Ovary (tissue), 9 donors: ENCODE measurements around the gene ANXA5. TPM values are rescaled to one million over a fixed set of nuclear protein-coding genes. Genes with fewer than 3 reads are reported as not detected.

Experiments used
- DNase-seq, 5 donors: peaks; one replicate each; pipeline ENCODE4 v3.0.0-alpha.2; 2019 to 2020
- H3K27ac ChIP-seq, 2 donors: fragments of 200-600 bp; one replicate each; pipeline versions ENCODE4 v1.5.1 to v1.8.0; 2019 to 2022
- H3K27me3 ChIP-seq: fragments of 200-600 bp; one replicate; pipeline ENCODE4 v1.8.0; 2022
- H3K36me3 ChIP-seq: fragments of 200-600 bp; sonication (generic); one replicate; pipeline ENCODE4 v1.5.1; 2019
- H3K4me1 ChIP-seq: one replicate; pipeline ENCODE4 v1.8.1; 2013; ENCODE audit warnings: mild to moderate bottlenecking, moderate library complexity; ENCODE audit not compliant: insufficient read depth
- H3K4me3 ChIP-seq: fragments of 200-600 bp; sonication (generic); one replicate; pipeline ENCODE4 v1.5.1; 2017
- H3K9me3 ChIP-seq, 2 donors: fragments of 200-600 bp in 1 of 2; sonication (generic) in 1 of 2; one replicate each; pipeline versions ENCODE4 v1.5.1 to v1.8.1; 2013 to 2019; ENCODE audit warnings: mild to moderate bottlenecking in 1 of 2, moderate library complexity in 1 of 2
- CTCF ChIP-seq, 3 donors: fragments of 450-650 bp in 2 of 3; fragments of 200-600 bp in 1 of 3; IDR thresholded peaks; one replicate each; pipeline versions ENCODE4 v1.5.1 to v1.8.0; 2016 to 2022; ENCODE audit warnings: antibody characterized with exemption in 3 of 3, mild to moderate bottlenecking in 1 of 3
- EP300 ChIP-seq: sonication (generic); formaldehyde crosslinking; IDR thresholded peaks from one replicate; pipeline ENCODE4 v1.6.1; 2017; ENCODE audit warnings: antibody characterized with exemption
- POLR2A ChIP-seq: fragments of 450-650 bp; IDR thresholded peaks from one replicate; pipeline ENCODE4 v1.6.1; 2017; ENCODE audit warnings: antibody characterized with exemption, mild to moderate bottlenecking, moderate library complexity
- WGBS, 3 donors: extraction: QIAGEN DNeasy Blood & Tissue Kit in 1 of 3; methylation state at CpG; one replicate each; pipeline versions ENCODE4 v1.1.5 to v1.1.7; 2013 to 2017; 5-methylcytosine and 5-hydroxymethylcytosine counted together
- intact Hi-C, 4 donors: fragments of 100-400 bp; cut with DNase I; formaldehyde crosslinking; loops; one replicate each; pipeline versions ENCODE4 v1.11.0 to v1.15.1; 2022 to 2023
- polyA plus RNA-seq, 2 donors: library from polyadenylated mRNA; stranded (reverse); fragments of 200-250 nt in 1 of 2; fragments of 350-450 nt in 1 of 2; fragmentation: Illumina TruSeq in 1 of 2; extraction: RNeasy Lipid Tissue Mini Kit (QIAGEN cat#74804) in 1 of 2; gene quantifications; one replicate each; pipeline ENCODE4 v1.2.3, GENCODE V29; 2013 to 2014
- total RNA-seq, 7 donors: library from RNA; depleted of rRNA in 2 of 7; stranded (reverse); fragments of >200 nt in 2 of 7; fragmentation: NEBNext Ultra II Directional in 3 of 7; extraction: Animal tissue kit (Norgen Biotek cat#: 25700) in 3 of 7; gene quantifications; one replicate each; pipeline versions ENCODE4 v1.1.0 to v1.2.4, GENCODE V29; 2016 to 2023
- donor health status: DM: no; HTN: no; CAD: no; lungs with moderate emphysema.
- donor health status: DM: no; HTN: no; CAD: no.
- donor health status: Bipolar disorder and iron deficiency.
- donor health status: DM: yes; HTN: yes; CAD: no.
- donor health status: DM: no; HTN: no; CAD: no.
- donor health status: DM: yes; HTN: yes; CAD: no.

Gene ANXA5
- total and polyA plus RNA-seq, 9 donors: 130 to 859 (median 261) TPM

GRCh38 chr4:121726642-121727268 lies 30.0 kb upstream of the ANXA5 start:
- DNase-seq: no peak
- no peak overlapping the region for H3K4me3 ChIP-seq
- no peaks in the 10 kb centered on the region for H3K27me3 ChIP-seq
- TF ChIP-seq EP300 (no peak), CTCF (IDR thresholded peaks at IDR 0.05) (peak; percentile 40 to 58 (median 45)), POLR2A (no peak)
- H3K4me1 ChIP-seq: no peaks in the 10 kb centered on the region
- H3K27ac ChIP-seq: no peak overlapping the region
- intact Hi-C loops: loop anchor here in 1 of 4 donors (10.0 kb wide), 1 partner anchor 52 kb away; no protein-coding TSS in a partner anchor
- WGBS, 3 donors: 42 to 48% (median 47%) methylated on average over 3 of the region's 3 CpGs
- no peaks in the 10 kb centered on the region for H3K36me3 ChIP-seq
- H3K9me3 ChIP-seq: no peaks in the 10 kb centered on the region

- H3K4me3 ChIP-seq: no peak overlapping the region
- H3K27me3 ChIP-seq: no peaks in the 10 kb centered on the region
- no peaks in the 10 kb centered on the region for H3K36me3 ChIP-seq
- DNase-seq: no peak
- intact Hi-C loops: loop anchor here in 1 of 4 donors (10.0 kb wide), 1 partner anchor 50 kb away; no protein-coding TSS in a partner anchor
- no peaks in the 10 kb centered on the region for H3K9me3 ChIP-seq
- H3K4me1 ChIP-seq: no peaks in the 10 kb centered on the region
- H3K27ac ChIP-seq: no peak overlapping the region
- WGBS, 3 donors: 93 to 97% (median 95%) methylated on average over 1 of the region's 1 CpG
- TF ChIP-seq EP300 (no peak), CTCF (IDR thresholded peaks at IDR 0.05) (no peak), POLR2A (no peak)
Measured at GRCh38 chr4:121724671-121725070, 27.9 kb upstream of the ANXA5 start.

- TF ChIP-seq POLR2A: no peak
- TF ChIP-seq CTCF (IDR thresholded peaks at IDR 0.05): no peak
- no peak for TF ChIP-seq EP300
- Histone ChIP-seq H3K4me3 (no peak overlapping the region), H3K9me3 (no peaks in the 10 kb centered on the region), H3K27me3 (no peaks in the 10 kb centered on the region), H3K4me1 (no peaks in the 10 kb centered on the region), H3K36me3 (no peaks in the 10 kb centered on the region), H3K27ac (no peak overlapping the region)
- DNase-seq: no peak
- 32 to 61% (median 48%) methylated on average over 1 of the region's 1 CpG for WGBS, 3 donors
- intact Hi-C loops: loop anchor here in 1 of 4 donors (10.0 kb wide), 1 partner anchor 47 kb away; no protein-coding TSS in a partner anchor
Measured at GRCh38 chr4:121721700-121722099, 24.9 kb upstream of the ANXA5 start.

GRCh38 chr4:121720109-121720508 lies 23.3 kb upstream of the ANXA5 start:
- no peaks in the 10 kb centered on the region for H3K4me1 ChIP-seq
- H3K27me3 ChIP-seq: no peaks in the 10 kb centered on the region
- no peak overlapping the region for H3K4me3 ChIP-seq
- WGBS, 3 donors: 83 to 88% (median 85%) methylated on average over 1 of the region's 1 CpG
- H3K9me3 ChIP-seq: no peaks in the 10 kb centered on the region
- TF ChIP-seq POLR2A (no peak), EP300 (no peak)
- no peak for DNase-seq
- no peak overlapping the region for H3K27ac ChIP-seq
- no peaks in the 10 kb centered on the region for H3K36me3 ChIP-seq
- intact Hi-C loops: loop anchor here in 1 of 4 donors (10.0 kb wide), 1 partner anchor 45 kb away; no protein-coding TSS in a partner anchor

GRCh38 chr4:121717680-121718237 lies 21.0 kb upstream of the ANXA5 start:
- H3K27me3 ChIP-seq: no peaks in the 10 kb centered on the region
- no peak overlapping the region for H3K27ac ChIP-seq
- no peak overlapping the region for H3K4me3 ChIP-seq
- H3K36me3 ChIP-seq: no peaks in the 10 kb centered on the region
- H3K9me3 ChIP-seq: no peaks in the 10 kb centered on the region
- no peak for DNase-seq
- intact Hi-C loops: no loop called here
- no peaks in the 10 kb centered on the region for H3K4me1 ChIP-seq
- WGBS, 3 donors: 60 to 82% (median 65%) methylated on average over 3 to 4 of the region's 4 CpGs
- TF ChIP-seq CTCF (IDR thresholded peaks at IDR 0.05) (no peak), POLR2A (no peak), EP300 (no peak)
